SK-N-SH (cell line): ENCODE data around the gene LIX1. TPM values are rescaled to one million over a fixed set of nuclear protein-coding genes. Genes with fewer than 3 reads are reported as not detected.

Source experiments
- CTCF ChIA-PET: fragments of 300-600, 350-600 bp; formaldehyde crosslinking; extraction: SDS; loops from one replicate; lab custom pipeline; 2021; lab: Yijun Ruan, JAX
- POLR2A ChIA-PET: fragments of 350-600 bp; sonication (Branson Sonifier 250); formaldehyde crosslinking; extraction: SDS; loops from one replicate; lab custom pipeline; 2020; ENCODE audit warnings: antibody characterized with exemption, inconsistent platforms; lab: Yijun Ruan, JAX
- DNase-seq: peaks from one replicate; pipeline ENCODE4 v3.0.0; 2012
- H2AFZ ChIP-seq: fragments of 200-600 bp; sonication (generic); 2 replicates; pipeline ENCODE4 v1.8.1; 2016; ENCODE audit warnings: antibody characterized with exemption, mild to moderate bottlenecking, low read depth
- H3F3A ChIP-seq: fragments of 200-600 bp; sonication (generic); replicated peaks from 2 replicates; pipeline ENCODE3; 2016; ENCODE audit warnings: antibody characterized with exemption, mild to moderate bottlenecking; ENCODE audit not compliant: insufficient read depth
- H3K27ac ChIP-seq, 2 experiments: fragments of 200-500 bp in 1 of 2; fragments of 200-600 bp in 1 of 2; sonication (Bioruptor generic) in 1 of 2; sonication (generic), shearing (Covaris generic) in 1 of 2; 2 replicates each; pipeline versions ENCODE4 v1.5.1 to v1.6.1; 2014 to 2016; ENCODE audit warnings: low read depth in 2 of 2, inconsistent platforms in 1 of 2, low read length in 1 of 2, mild to moderate bottlenecking in 1 of 2, mixed read lengths in 1 of 2
- H3K27me3 ChIP-seq: fragments of 200-600 bp; sonication (generic), shearing (Covaris generic); 2 replicates; pipeline ENCODE4 v1.6.1; 2016; ENCODE audit warnings: mixed run types; ENCODE audit not compliant: insufficient read depth
- H3K36me3 ChIP-seq, 2 experiments: fragments of 200-500 bp in 1 of 2; fragments of 200-600 bp in 1 of 2; sonication (Bioruptor generic) in 1 of 2; sonication (generic) in 1 of 2; replicated peaks in 1 of 2; 2 replicates each; pipeline versions ENCODE3 to v1.5.1; 2014 to 2016; ENCODE audit warnings: low read length in 1 of 2, mild to moderate bottlenecking in 1 of 2; ENCODE audit not compliant: insufficient read depth in 2 of 2, control insufficient read depth in 1 of 2
- H3K4me1 ChIP-seq, 2 experiments: fragments of 200-500 bp in 1 of 2; fragments of 200-600 bp in 1 of 2; sonication (Bioruptor generic) in 1 of 2; sonication (generic), shearing (Covaris generic) in 1 of 2; 2 replicates each; pipeline versions ENCODE4 v1.5.1 to v1.6.1; 2014 to 2016; ENCODE audit warnings: low read depth in 1 of 2, low read length in 1 of 2, mixed run types in 1 of 2; ENCODE audit not compliant: insufficient read depth in 2 of 2, control insufficient read depth in 1 of 2
- H3K4me2 ChIP-seq: fragments of 200-600 bp; sonication (generic), shearing (Covaris generic); 2 replicates; pipeline ENCODE4 v1.6.1; 2017; ENCODE audit warnings: mixed run types
- H3K4me3 ChIP-seq, 2 experiments: fragments of 200-500 bp in 1 of 2; fragments of 200-600 bp in 1 of 2; sonication (Bioruptor generic) in 1 of 2; sonication (generic), shearing (Covaris generic) in 1 of 2; 2 replicates each; pipeline versions ENCODE4 v1.5.1 to v1.8.1; 2014 to 2016; ENCODE audit warnings: low read depth in 2 of 2, inconsistent platforms in 1 of 2, low read length in 1 of 2, mild to moderate bottlenecking in 1 of 2, mixed read lengths in 1 of 2, moderate library complexity in 1 of 2
- H3K79me2 ChIP-seq: fragments of 200-600 bp; sonication (generic); 2 replicates; pipeline ENCODE4 v1.8.1; 2017; ENCODE audit warnings: mild to moderate bottlenecking; ENCODE audit not compliant: insufficient read depth
- H3K9ac ChIP-seq: fragments of 200-600 bp; sonication (generic); 2 replicates; pipeline ENCODE4 v1.6.1; 2017; ENCODE audit warnings: mixed run types
- H3K9me2 ChIP-seq: fragments of 200-600 bp; sonication (generic); 2 replicates; pipeline ENCODE4 v1.6.1; 2017; ENCODE audit warnings: mixed run types
- H3K9me3 ChIP-seq: fragments of 200-600 bp; sonication (generic); 2 replicates; pipeline ENCODE4 v1.6.1; 2017; ENCODE audit warnings: mixed run types, mild to moderate bottlenecking, moderate library complexity
- H4K20me1 ChIP-seq: fragments of 200-600 bp; sonication (generic); 2 replicates; pipeline ENCODE4 v1.6.1; 2017; ENCODE audit warnings: mild to moderate bottlenecking, mixed run types; ENCODE audit not compliant: insufficient read depth
- ELF1 ChIP-seq: IDR thresholded peaks from 2 replicates; pipeline ENCODE4 v1.4.0; 2012
- EP300 ChIP-seq, 2 experiments: IDR thresholded peaks; 2 replicates each; pipeline versions ENCODE4 v1.4.0 to v1.6.1; 2012; ENCODE audit warnings: borderline replicate concordance in 1 of 2, low read depth in 1 of 2, low read length in 1 of 2
- FOXJ3 ChIP-seq: sonication (generic); formaldehyde crosslinking; IDR thresholded peaks from 2 replicates; pipeline ENCODE4 v1.5.1; 2020; ENCODE audit warnings: mild to moderate bottlenecking, missing genetic modification reagents
- FOXM1 ChIP-seq: IDR thresholded peaks from 2 replicates; pipeline ENCODE4 v1.4.0; 2012; ENCODE audit warnings: low read depth, mild to moderate bottlenecking
- GATA2 ChIP-seq: sonication (generic); formaldehyde crosslinking; IDR thresholded peaks from 2 replicates; pipeline ENCODE4 v1.5.0; 2020; ENCODE audit warnings: mild to moderate bottlenecking, missing genetic modification reagents
- MEF2A ChIP-seq: IDR thresholded peaks from 2 replicates; pipeline ENCODE4 v1.4.0; 2012; ENCODE audit warnings: low read depth, borderline replicate concordance
- MXI1 ChIP-seq: IDR thresholded peaks from 2 replicates; pipeline ENCODE4 v1.6.1; 2012; ENCODE audit warnings: mild to moderate bottlenecking, low read depth, low read length, improper control_type of control experiment
- NFIC ChIP-seq: IDR thresholded peaks from 2 replicates; pipeline ENCODE4 v1.4.0; 2012; ENCODE audit warnings: borderline replicate concordance
- POLR2AphosphoS5 ChIP-seq: IDR thresholded peaks from 2 replicates; pipeline ENCODE4 v1.6.1; 2012; ENCODE audit warnings: low read depth, low read length
- RAD21 ChIP-seq: IDR thresholded peaks from 2 replicates; pipeline ENCODE4 v1.6.1; 2012; ENCODE audit warnings: mild to moderate bottlenecking, low read length
- RCOR1 ChIP-seq: fragments of 150-350 bp; IDR thresholded peaks from 2 replicates; pipeline ENCODE4 v1.6.1; 2017; ENCODE audit warnings: antibody characterized with exemption, low read length
- RFX5 ChIP-seq: IDR thresholded peaks from 2 replicates; pipeline ENCODE4 v1.6.1; 2012; ENCODE audit warnings: mild to moderate bottlenecking, improper control_type of control experiment, low read length
- RXRA ChIP-seq: IDR thresholded peaks from 2 replicates; pipeline ENCODE4 v1.4.0; 2012; ENCODE audit warnings: low read depth, mild to moderate bottlenecking, borderline replicate concordance
- SMC3 ChIP-seq: IDR thresholded peaks from 2 replicates; pipeline ENCODE4 v1.6.1; 2012; ENCODE audit warnings: low read depth, low read length, improper control_type of control experiment
- TCF12 ChIP-seq: IDR thresholded peaks from 2 replicates; pipeline ENCODE4 v1.4.0; 2012
- TEAD4 ChIP-seq: IDR thresholded peaks from 2 replicates; pipeline ENCODE4 v1.4.0; 2012; ENCODE audit warnings: mild to moderate bottlenecking, borderline replicate concordance; ENCODE audit not compliant: insufficient read depth
- YY1 ChIP-seq: IDR thresholded peaks from 2 replicates; pipeline ENCODE4 v1.4.0; 2012; ENCODE audit warnings: low read depth, mild to moderate bottlenecking
- WGBS: methylation state at CpG from one replicate; pipeline ENCODE4 v1.1.6; 2017; ENCODE audit warnings: low lambda C conversion rate; 5-methylcytosine and 5-hydroxymethylcytosine counted together
- polyA plus RNA-seq, 3 experiments: library from polyadenylated mRNA; depleted of rRNA; stranded (reverse); fragments of >200 nt; gene quantifications; 2 replicates each; pipeline ENCODE4 v1.2.3, GENCODE V29; 2012
- TF ChIP-seq, protein P1 (sequence below): IDR thresholded peaks from 2 replicates; pipeline ENCODE4 v1.4.0; 2012; ENCODE audit warnings: low read depth, borderline replicate concordance
- TF ChIP-seq, protein P2 (sequence below): fragments of 150-350 bp; IDR thresholded peaks from 2 replicates; pipeline ENCODE4 v1.6.1; 2016; ENCODE audit warnings: mild to moderate bottlenecking, low read depth, low read length
- TF ChIP-seq, protein P3 (sequence below): IDR thresholded peaks from 2 replicates; pipeline ENCODE4 v1.4.0; 2012; ENCODE audit warnings: low read depth, borderline replicate concordance
- TF ChIP-seq, protein P4 (sequence below): IDR thresholded peaks from 2 replicates; pipeline ENCODE4; 2012

The LIX1 gene
- polyA plus RNA-seq, 1 of the 3 experiments (the other 2 are of a cell fraction): not detected

DNA sequence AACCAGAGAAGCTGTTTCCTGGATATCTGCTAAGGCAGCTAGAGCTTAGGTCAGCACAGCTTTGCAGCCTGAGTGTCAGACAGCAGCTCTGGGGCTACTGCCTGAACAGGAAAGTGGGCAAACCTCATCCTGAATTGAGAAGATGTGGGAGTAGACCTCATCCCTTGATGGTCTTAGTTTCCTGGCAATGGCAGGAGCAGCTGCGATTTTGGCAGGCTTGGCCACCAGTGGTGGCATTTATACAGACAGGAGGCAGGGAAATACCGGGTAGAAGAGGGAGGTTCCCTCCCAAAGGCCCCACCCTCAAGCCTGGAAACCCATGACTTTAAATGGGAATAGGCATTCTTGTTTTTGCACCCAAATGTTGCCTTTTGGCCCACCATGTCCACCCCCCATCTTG, 69.7 kb downstream of the LIX1 start:
- no CpG with 5 or more reads among the region's 2 CpGs for WGBS
- Histone ChIP-seq H3F3A (no peaks in the 10 kb centered on the region), H4K20me1 (no peaks in the 10 kb centered on the region), H3K79me2 (no peaks in the 10 kb centered on the region), H3K9me2 (no peaks in the 10 kb centered on the region), H3K36me3 (no peaks in the 10 kb centered on the region), H3K27me3 (no peaks in the 10 kb centered on the region), H3K9me3 (no peaks in the 10 kb centered on the region), H3K4me1 (no peaks in the 10 kb centered on the region; a peak in 1 of 4 replicates), H2AFZ (no peak overlapping the region), H3K27ac (no peak overlapping the region), H3K4me3 (no peak overlapping the region), H3K9ac (no peak overlapping the region), H3K4me2 (no peak overlapping the region)
- CTCF ChIA-PET: no interaction called here
- TF ChIP-seq YY1 (no peak), RCOR1 (no peak), RFX5 (no peak), TCF12 (no peak), SMC3 (no peak), EP300 (IDR thresholded peaks at IDR 0.05; ENCODE audit: borderline replicate concordance in 1 of 2, low read depth in 1 of 2, low read length in 1 of 2) (no peak), GATA2 (CRISPR knock-in tag) (no peak), RXRA (no peak), NFIC (no peak), RAD21 (no peak)
- no peak for DNase-seq
- POLR2A ChIA-PET: no interaction called here

DNA sequence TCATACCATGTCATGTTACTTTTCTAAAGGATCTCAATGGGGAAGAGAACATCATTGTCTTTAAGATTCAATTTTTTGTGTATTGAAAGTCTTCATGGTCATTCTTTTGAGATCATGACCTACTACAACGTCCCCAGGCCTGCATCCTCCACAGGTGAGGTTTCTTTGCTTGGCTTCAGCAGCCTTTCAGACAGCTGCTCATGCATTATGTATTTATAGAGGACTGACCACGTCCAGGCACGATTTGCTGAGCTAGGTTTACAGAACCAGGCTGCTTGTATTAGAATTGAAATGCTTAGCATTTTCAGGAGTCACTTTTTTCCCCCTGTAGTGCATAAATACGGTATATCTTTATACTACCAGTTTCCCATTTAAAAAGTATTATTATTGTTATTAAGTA, 70.4 kb downstream of the LIX1 start:
- H3K27ac ChIP-seq: no peak overlapping the region
- no peaks in the 10 kb centered on the region for H3K36me3 ChIP-seq
- TF ChIP-seq FOXJ3 (CRISPR knock-in tag) (no peak), FOXM1 (no peak)
- TF ChIP-seq, protein P1, sequence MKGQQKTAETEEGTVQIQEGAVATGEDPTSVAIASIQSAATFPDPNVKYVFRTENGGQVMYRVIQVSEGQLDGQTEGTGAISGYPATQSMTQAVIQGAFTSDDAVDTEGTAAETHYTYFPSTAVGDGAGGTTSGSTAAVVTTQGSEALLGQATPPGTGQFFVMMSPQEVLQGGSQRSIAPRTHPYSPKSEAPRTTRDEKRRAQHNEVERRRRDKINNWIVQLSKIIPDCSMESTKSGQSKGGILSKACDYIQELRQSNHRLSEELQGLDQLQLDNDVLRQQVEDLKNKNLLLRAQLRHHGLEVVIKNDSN: no peak
- CTCF ChIA-PET: no interaction called here
- no peak overlapping the region for H3K9ac ChIP-seq
- H3F3A ChIP-seq: no peaks in the 10 kb centered on the region
- no peaks in the 10 kb centered on the region; a peak in 1 of 4 replicates for H3K4me1 ChIP-seq
- POLR2A ChIA-PET: no interaction called here
- H3K9me2 ChIP-seq: no peaks in the 10 kb centered on the region
- H4K20me1 ChIP-seq: no peaks in the 10 kb centered on the region
- H3K27me3 ChIP-seq: no peaks in the 10 kb centered on the region
- DNase-seq: no peak
- 43% methylated on average over 4 of the region's 4 CpGs for WGBS
- no peaks in the 10 kb centered on the region for H3K9me3 ChIP-seq
- no peak overlapping the region for H3K4me3 ChIP-seq
- H3K79me2 ChIP-seq: no peaks in the 10 kb centered on the region
- no peak overlapping the region for H2AFZ ChIP-seq
- H3K4me2 ChIP-seq: no peak overlapping the region

DNA sequence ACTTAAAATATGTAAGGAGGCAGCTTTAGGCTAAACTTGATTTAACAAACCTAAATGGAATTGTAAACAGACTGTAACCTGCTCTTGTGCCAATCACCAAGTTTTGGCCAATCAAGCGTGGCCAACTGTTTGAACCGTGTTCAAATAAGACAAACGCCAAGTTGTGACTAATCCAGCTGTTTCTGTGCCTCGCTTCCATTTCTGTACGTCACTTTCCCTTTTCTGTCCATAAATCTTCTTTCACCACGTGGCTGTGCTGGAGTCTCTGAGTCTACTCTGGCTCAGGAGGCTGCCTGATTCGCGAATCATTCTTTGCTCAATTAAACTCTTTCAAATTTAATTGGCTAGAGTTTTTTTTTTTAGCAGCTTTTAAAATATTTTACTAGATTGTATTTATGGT, 71.3 kb downstream of the LIX1 start:
- Histone ChIP-seq H3K79me2 (no peaks in the 10 kb centered on the region), H3K9ac (no peak overlapping the region), H2AFZ (no peak overlapping the region), H3K27ac (no peak overlapping the region), H3F3A (no peaks in the 10 kb centered on the region), H3K4me2 (no peak overlapping the region), H3K9me2 (no peaks in the 10 kb centered on the region), H3K9me3 (no peaks in the 10 kb centered on the region), H4K20me1 (no peaks in the 10 kb centered on the region), H3K36me3 (no peaks in the 10 kb centered on the region), H3K27me3 (no peaks in the 10 kb centered on the region), H3K4me3 (no peak overlapping the region), H3K4me1 (no peaks in the 10 kb centered on the region; a peak in 1 of 4 replicates)
- no peak for DNase-seq
- WGBS: 51% methylated on average over 8 of the region's 8 CpGs
- ChIA-PET CTCF (interaction anchor here (1.1 kb wide), 1 partner anchor 197 kb away, joined by 4 read pairs; no protein-coding TSS in a partner anchor), POLR2A (no interaction called here)
- TF ChIP-seq, protein P2, sequence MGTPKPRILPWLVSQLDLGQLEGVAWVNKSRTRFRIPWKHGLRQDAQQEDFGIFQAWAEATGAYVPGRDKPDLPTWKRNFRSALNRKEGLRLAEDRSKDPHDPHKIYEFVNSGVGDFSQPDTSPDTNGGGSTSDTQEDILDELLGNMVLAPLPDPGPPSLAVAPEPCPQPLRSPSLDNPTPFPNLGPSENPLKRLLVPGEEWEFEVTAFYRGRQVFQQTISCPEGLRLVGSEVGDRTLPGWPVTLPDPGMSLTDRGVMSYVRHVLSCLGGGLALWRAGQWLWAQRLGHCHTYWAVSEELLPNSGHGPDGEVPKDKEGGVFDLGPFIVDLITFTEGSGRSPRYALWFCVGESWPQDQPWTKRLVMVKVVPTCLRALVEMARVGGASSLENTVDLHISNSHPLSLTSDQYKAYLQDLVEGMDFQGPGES: no peak
- TF ChIP-seq ELF1 (no peak), YY1 (no peak), MXI1 (no peak), NFIC (no peak), POLR2AphosphoS5 (no peak), FOXJ3 (CRISPR knock-in tag) (no peak), TEAD4 (no peak), RAD21 (no peak), MEF2A (no peak)
- TF ChIP-seq, protein P3, sequence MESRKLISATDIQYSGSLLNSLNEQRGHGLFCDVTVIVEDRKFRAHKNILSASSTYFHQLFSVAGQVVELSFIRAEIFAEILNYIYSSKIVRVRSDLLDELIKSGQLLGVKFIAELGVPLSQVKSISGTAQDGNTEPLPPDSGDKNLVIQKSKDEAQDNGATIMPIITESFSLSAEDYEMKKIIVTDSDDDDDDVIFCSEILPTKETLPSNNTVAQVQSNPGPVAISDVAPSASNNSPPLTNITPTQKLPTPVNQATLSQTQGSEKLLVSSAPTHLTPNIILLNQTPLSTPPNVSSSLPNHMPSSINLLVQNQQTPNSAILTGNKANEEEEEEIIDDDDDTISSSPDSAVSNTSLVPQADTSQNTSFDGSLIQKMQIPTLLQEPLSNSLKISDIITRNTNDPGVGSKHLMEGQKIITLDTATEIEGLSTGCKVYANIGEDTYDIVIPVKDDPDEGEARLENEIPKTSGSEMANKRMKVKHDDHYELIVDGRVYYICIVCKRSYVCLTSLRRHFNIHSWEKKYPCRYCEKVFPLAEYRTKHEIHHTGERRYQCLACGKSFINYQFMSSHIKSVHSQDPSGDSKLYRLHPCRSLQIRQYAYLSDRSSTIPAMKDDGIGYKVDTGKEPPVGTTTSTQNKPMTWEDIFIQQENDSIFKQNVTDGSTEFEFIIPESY: no peak
- TF ChIP-seq, protein P4, sequence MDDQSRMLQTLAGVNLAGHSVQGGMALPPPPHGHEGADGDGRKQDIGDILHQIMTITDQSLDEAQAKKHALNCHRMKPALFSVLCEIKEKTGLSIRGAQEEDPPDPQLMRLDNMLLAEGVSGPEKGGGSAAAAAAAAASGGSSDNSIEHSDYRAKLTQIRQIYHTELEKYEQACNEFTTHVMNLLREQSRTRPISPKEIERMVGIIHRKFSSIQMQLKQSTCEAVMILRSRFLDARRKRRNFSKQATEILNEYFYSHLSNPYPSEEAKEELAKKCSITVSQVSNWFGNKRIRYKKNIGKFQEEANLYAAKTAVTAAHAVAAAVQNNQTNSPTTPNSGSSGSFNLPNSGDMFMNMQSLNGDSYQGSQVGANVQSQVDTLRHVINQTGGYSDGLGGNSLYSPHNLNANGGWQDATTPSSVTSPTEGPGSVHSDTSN: peak; percentile 63
